ENCODE data around the gene GPR62. TPM values are rescaled to one million over a fixed set of nuclear protein-coding genes. Genes with fewer than 3 reads are reported as not detected.

GPR62 gene
- total RNA-seq, 1 donor from 2014 or later, result not detected

DNA sequence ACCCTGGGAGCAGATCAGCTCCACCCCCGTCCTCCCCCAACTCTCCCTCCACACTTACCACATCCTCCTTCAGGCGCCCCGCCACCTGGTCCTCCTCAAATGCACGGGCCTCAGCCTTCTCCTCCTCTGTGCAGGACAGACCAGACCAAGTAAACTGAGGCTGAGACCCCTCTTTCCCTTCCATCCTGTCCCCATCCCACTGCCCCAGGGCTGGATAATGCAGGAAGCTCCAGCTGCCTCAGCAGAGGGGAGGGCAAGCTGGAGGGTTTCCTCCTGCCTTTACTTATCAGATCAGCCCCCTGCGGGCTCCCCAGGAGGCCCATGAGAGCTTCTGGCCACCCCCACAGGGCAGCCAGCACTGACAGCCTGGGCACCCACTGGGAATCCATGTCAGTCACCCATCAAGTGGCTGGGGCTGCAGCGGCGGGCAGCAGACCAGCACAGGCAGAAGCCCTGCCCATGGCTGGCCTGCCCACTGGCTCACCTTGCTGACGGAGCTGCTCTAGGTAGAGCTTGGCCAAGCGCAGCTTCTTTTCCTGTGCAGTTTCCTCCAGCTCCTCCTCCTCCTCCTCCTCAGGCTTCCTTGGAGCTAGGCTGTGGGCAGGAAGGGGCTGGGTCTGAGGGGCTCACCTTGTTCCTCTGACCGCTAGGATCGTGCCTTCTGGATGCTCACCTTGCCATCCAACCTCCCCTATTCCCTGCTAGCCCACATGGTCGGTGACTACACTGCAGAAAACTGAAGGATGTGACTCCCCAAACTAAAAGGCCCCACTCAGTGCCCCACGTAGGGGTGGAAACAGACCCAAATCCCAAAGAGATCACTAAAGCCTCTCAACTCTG, 17.4 kb upstream of the GPR62 start:
- peak; percentile 85 for DNase-seq (ENCODE audit: low spot score)

DNA sequence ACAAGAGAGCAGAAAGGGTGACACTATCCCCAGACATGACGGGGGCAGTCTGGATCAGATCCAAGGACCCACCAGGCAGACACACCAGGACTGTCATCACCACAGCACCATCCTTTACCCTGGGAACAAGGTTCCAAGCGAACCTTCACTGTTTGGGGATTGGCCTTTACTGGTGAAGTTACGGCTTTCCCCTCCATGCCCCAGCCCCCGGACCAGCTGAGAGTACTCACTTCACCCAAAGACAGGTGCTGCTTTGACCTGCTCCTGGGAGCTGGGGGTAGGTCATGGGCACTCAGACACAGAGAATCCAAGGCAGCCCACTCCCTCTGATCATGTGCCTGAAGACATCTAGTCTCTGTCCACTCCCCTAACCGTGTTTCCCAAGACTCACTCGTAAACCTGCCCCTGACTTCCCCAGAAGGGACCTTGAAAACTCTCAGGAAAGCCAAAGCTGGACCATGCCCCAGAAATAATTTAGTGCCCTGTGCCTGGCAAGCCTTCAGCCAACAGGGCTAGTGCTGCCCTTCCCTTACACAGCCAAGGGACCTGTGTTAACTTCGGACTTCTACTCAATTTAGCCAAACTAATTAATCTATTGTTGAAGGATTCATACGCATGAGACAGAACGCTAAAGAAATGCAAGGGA, 16.3 kb upstream of the GPR62 start:
- DNase-seq (ENCODE audit: low spot score), result peak; percentile 55

- peak; percentile 53 for DNase-seq (ENCODE audit: low spot score)
These were observed 14.3 kb upstream of the GPR62 start for GRCh38 chr3:51940648-51941462.

GRCh38 chr3:51941463-51941797, 13.8 kb upstream of the GPR62 start:
- no peak for DNase-seq (ENCODE audit: low spot score)

GRCh38 chr3:51941798-51942602, 13.2 kb upstream of the GPR62 start, which contains the start of the genes PARP3 and RRP9:
Gene PARP3 (plus strand): TSS chr3:51942363. CDS start chr3:51943356, 993 bp downstream.
Gene RRP9 (minus strand): TSS chr3:51941904. CDS start chr3:51941867, 37 bp downstream.
- DNase-seq (ENCODE audit: low spot score), result peak; percentile 99

DNA sequence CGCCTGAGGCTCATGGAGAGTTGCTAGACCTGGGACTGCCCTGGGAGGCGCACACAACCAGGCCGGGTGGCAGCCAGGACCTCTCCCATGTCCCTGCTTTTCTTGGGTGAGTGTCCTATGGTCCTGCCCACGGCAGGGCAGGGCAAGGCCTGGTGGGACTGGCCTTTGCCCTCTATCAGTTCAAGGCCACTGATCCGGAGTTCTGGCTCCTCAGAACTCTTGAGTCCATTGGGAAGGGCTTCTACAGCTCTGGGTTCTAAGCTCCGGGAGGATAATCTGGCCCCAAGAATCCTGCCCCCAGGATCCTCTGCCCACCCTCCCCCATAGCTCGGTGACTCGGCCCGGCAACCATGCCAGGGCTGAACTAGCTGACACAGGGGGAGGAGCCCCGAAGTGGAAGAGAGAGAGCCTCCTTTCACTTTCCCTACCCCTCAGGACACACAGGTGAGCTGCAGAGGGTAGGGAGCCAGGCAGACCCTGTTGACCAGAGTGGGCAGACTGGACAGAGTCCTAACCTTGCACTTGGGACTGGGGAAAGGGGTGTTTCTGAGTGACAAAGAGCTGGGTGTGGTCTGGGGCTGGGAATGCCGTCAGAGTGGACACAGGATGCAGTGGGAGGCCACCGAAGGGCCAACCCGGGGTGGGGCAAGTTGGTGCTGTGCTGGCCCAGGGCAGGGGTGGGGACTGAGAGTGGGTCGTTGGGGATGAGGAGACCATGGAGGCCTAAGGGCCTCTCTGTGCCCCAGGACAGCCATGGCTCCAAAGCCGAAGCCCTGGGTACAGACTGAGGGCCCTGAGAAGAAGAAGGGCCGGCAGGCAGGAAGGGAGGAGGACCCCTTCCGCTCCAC, 12.4 kb upstream of the GPR62 start:
- peak; percentile 90 for DNase-seq (ENCODE audit: low spot score)

GRCh38 chr3:51943451-51944391, 11.5 kb upstream of the GPR62 start:
- peak; percentile 90 for DNase-seq (ENCODE audit: low spot score)

GRCh38 chr3:51944451-51945021, 10.6 kb upstream of the GPR62 start:
- DNase-seq (ENCODE audit: low spot score), result no peak

GRCh38 chr3:51945031-51945840, 9.9 kb upstream of the GPR62 start:
- DNase-seq (ENCODE audit: low spot score), result no peak

- no peak for DNase-seq (ENCODE audit: low spot score)
These were observed 9.1 kb upstream of the GPR62 start for GRCh38 chr3:51945926-51946705.

DNA sequence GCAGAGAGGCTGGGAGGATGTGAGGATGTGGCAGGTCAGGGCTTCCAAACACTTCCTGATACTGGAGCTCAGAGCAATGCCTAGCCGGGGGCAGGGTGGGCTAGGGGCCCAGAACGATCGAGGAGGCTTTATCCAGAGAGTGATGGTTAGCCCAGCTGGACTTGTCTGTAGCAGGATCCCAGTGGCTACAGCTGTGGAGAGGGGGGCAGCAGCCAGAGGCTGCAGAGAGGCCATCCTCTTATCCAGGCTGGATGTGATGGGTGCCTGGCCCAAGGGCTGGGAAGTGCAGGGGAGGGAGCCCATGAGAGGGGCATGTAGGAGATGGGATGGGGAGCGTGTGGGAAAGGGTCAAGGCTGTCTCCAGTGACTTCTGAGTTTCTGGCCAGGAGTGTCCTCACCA, 8.4 kb upstream of the GPR62 start:
- no peak for DNase-seq (ENCODE audit: low spot score)

DNA sequence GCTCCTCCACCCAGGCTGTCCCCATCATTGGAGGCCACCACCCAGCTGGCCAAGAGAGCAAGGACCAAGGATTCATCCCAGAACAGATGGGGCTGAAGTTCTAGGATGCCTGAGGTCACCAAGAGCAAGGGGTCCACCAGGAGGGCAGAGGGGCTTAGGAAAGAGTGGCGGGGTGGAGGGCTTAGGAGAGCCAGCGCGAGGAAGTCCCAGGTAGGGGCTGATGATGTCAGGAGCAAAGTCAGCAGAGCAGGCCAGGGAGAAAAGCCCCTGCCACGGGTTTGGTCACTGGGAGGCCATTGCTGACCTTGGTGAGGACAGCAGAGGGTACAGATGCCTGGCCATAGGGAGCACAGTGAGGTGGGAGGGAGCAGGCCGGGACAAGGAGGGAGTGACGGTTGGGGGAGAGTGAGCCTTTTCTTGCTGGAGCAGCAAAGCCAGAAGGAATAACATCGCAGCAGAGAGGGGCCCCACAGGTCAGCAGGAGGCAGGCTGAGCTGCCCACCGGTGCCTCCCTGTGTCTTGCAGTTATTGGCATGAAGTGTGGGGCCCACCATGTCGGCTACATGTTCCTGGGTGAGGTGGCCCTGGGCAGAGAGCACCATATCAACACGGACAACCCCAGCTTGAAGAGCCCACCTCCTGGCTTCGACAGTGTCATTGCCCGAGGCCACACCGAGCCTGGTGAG, 7.8 kb upstream of the GPR62 start:
- no peak for DNase-seq (ENCODE audit: low spot score)

DNA sequence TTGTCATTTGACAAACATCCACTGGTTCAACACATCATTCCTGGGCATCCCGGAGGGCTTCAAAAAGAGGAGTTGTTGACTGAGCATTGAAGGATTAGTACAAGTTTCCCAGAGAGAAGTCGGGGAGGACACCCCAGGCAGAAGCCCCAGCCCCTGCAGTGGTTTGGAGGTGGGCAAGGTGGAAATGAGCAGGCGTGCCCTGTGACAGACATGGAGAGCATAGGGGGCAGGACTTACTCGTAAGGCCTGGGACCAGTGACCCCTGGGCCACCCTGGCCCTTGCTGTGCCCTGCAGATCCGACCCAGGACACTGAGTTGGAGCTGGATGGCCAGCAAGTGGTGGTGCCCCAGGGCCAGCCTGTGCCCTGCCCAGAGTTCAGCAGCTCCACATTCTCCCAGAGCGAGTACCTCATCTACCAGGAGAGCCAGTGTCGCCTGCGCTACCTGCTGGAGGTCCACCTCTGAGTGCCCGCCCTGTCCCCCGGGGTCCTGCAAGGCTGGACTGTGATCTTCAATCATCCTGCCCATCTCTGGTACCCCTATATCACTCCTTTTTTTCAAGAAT, 7.1 kb upstream of the GPR62 start:
- DNase-seq (ENCODE audit: low spot score), result no peak

DNA sequence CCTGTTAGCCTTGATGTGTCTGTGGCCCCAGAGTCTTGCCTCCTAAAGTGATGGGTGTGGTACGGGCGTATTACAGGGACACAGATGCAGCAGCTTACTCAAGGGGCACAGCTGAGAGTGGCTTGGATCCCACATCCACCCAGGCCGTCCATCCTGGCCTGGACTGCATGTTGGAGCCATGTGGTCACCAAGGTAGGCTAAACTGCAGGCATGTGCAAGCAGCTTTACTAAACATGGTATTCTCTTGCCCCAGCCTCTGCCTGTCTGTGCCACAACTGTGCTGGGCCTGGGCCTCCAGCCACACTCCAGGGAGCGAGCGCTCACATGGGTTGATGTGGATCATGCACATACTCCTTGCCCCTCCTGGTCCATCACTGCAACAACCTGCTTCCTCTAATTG, 6.1 kb upstream of the GPR62 start:
- DNase-seq (ENCODE audit: low spot score), result no peak

GRCh38 chr3:51950899-51951298, 4.3 kb upstream of the GPR62 start:
- DNase-seq (ENCODE audit: low spot score), result no peak

- DNase-seq (ENCODE audit: low spot score), result no peak
These were observed 1.7 kb upstream of the GPR62 start for GRCh38 chr3:51953445-51953844.
